HUES64 (cell line): ENCODE data around the gene ADGRB3.

Source experiments
- H3K27ac ChIP-seq: 2 replicates; pipeline ENCODE4 v1.7.0; 2013; ENCODE audit warnings: low read depth, low read length, inconsistent platforms
- H3K27me3 ChIP-seq: 2 replicates; pipeline ENCODE4 v1.6.1; 2013; ENCODE audit warnings: mild to moderate bottlenecking, low read length; ENCODE audit not compliant: insufficient read depth
- H3K36me3 ChIP-seq: 2 replicates; pipeline ENCODE4 v1.6.1; 2013; ENCODE audit warnings: mild to moderate bottlenecking, low read length; ENCODE audit not compliant: insufficient read depth
- H3K4me1 ChIP-seq: 2 replicates; pipeline ENCODE4 v1.6.1; 2013; ENCODE audit warnings: mild to moderate bottlenecking, low read length, moderate library complexity; ENCODE audit not compliant: insufficient read depth
- H3K4me3 ChIP-seq: 2 replicates; pipeline ENCODE4 v1.5.1; 2013; ENCODE audit warnings: mild to moderate bottlenecking, low read length, moderate library complexity
- H3K9ac ChIP-seq: 2 replicates; pipeline ENCODE4 v1.6.1; 2013; ENCODE audit warnings: mild to moderate bottlenecking, low read depth, low read length
- H3K9me3 ChIP-seq: 2 replicates; pipeline ENCODE4 v1.6.1; 2013; ENCODE audit warnings: low read depth, low read length; ENCODE audit not compliant: insufficient read depth
- WGBS: fragments of 150-250, 120-280 bp; methylation state at CpG from one replicate; pipeline ENCODE4 v1.1.7; 2013; ENCODE audit warnings: missing lambda C conversion rate; 5-methylcytosine and 5-hydroxymethylcytosine counted together

The ADGRB3 gene

DNA sequence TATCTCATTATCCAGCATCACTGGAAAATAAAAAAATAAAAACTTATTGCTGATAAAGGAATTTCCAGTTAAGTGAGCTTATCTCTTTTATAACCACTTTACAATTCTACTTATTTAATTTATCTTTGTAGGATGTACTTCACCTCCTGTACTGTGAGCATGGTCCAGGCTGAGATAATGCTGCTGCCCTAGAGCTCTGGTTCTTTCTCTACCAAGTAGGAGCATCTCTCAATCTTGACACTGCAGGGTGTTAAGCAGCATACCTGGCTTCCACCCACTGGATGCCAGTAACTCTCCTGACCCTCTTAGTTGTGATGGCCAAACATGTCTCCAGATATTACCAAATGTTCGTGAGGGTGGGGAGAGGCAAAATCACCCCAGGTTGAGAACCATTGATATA, 454.5 kb downstream of the ADGRB3 start:
- H3K27ac ChIP-seq: no peak overlapping the region
- H3K36me3 ChIP-seq: no peaks in the 10 kb centered on the region
- no peaks in the 10 kb centered on the region for H3K4me1 ChIP-seq
- H3K9ac ChIP-seq: no peak overlapping the region
- no peaks in the 10 kb centered on the region for H3K9me3 ChIP-seq
- H3K4me3 ChIP-seq: no peak overlapping the region
- WGBS: 100% methylated on average over 1 of the region's 1 CpG
- no peaks in the 10 kb centered on the region for H3K27me3 ChIP-seq

DNA sequence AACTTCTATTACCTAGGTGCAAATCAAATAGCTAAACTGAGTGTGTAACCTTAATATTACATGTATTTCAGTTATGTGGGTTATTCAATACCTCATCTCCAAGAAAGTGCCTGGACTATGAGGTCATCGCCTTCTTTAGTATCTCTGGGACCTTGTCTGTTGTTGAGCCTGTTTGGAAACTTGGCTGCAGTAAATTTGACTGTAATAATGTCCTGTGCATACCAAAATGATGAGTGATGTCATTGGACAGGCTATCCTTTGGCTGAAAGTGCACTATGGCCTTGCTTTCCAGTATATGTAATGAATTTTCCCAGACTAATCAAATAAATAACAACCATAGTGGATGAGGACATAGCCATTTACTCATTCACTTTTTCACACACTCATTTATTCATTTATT, 455.1 kb downstream of the ADGRB3 start:
- Histone ChIP-seq H3K9me3 (no peaks in the 10 kb centered on the region), H3K27me3 (no peaks in the 10 kb centered on the region), H3K9ac (no peak overlapping the region), H3K36me3 (no peaks in the 10 kb centered on the region), H3K27ac (no peak overlapping the region), H3K4me3 (no peak overlapping the region), H3K4me1 (no peaks in the 10 kb centered on the region)
- 100% methylated on average over 1 of the region's 1 CpG for WGBS

DNA sequence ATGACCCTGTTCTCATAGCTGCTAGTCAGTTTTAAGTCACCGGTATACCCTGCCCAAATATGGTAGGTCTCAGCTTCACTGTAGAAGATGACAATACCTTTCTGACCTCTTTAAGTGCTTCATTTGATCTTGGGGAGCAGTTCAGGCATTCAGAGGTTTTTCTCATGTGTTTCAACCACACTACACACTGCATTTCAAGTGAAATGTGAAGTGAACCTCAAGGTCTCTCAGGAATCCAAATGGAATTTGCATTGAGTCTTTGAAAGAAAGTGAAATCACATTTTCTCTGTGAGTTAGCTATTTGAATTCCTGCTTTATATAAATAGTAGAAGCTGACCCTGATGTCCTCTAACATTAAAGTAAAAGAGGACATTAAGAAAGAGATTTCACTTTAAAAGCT, 461.6 kb downstream of the ADGRB3 start:
- H3K27ac ChIP-seq: no peak overlapping the region
- no peaks in the 10 kb centered on the region for H3K27me3 ChIP-seq
- H3K4me3 ChIP-seq: no peak overlapping the region
- H3K36me3 ChIP-seq: no peaks in the 10 kb centered on the region
- H3K9ac ChIP-seq: no peak overlapping the region
- WGBS: 87% methylated on average over 1 of the region's 1 CpG
- no peaks in the 10 kb centered on the region for H3K9me3 ChIP-seq
- H3K4me1 ChIP-seq: 0 out of 2 replicates have a peak, but pooled peaks cover 2% of the 10 kb centered on the region

DNA sequence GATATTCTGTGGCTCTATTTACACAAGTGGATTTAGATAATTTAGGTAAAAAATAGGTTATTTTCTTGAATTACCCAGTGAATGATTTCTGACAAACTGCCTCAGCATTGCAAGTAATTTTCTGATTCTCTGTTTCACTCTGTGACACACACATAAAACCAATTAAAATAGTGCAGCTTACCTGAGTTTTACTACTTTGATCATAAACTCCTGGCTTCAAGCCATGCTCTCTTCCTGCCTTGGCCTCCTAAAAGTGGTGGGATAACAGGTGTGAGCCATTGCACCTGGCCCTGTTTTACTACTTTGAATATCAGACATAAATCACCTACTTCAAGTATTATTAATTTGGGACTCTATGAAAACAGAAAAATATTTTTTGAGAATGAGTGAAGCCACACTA, 462.9 kb downstream of the ADGRB3 start:
- Histone ChIP-seq H3K9me3 (no peaks in the 10 kb centered on the region), H3K27me3 (no peaks in the 10 kb centered on the region), H3K9ac (no peak overlapping the region), H3K4me1 (0 out of 2 replicates have a peak, but pooled peaks cover 2% of the 10 kb centered on the region), H3K4me3 (no peak overlapping the region), H3K36me3 (no peaks in the 10 kb centered on the region), H3K27ac (no peak overlapping the region)

DNA sequence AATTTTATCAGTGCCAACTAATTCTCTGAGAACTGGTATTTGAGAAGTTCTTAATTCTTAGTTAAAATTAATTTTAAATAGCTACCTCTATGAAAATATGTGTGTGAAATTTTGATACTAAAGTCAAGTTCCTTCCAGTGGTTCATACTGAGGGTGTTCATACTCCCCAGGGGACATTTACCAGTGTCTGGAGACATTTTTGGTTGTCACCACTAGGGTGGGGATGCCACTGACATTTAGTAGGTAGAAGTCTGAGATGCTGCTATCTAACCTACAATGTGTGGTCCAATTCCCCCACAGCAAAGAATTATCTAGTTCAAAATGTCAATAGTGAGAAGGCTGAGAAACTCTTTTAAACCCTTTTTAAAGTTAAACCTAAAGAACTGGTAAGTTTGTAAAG, 463.8 kb downstream of the ADGRB3 start:
- no peaks in the 10 kb centered on the region for H3K36me3 ChIP-seq
- H3K9me3 ChIP-seq: no peaks in the 10 kb centered on the region
- no peak overlapping the region for H3K27ac ChIP-seq
- H3K4me1 ChIP-seq: 0 out of 2 replicates have a peak, but pooled peaks cover 2% of the 10 kb centered on the region
- no peak overlapping the region for H3K9ac ChIP-seq
- no peaks in the 10 kb centered on the region for H3K27me3 ChIP-seq
- no peak overlapping the region for H3K4me3 ChIP-seq

DNA sequence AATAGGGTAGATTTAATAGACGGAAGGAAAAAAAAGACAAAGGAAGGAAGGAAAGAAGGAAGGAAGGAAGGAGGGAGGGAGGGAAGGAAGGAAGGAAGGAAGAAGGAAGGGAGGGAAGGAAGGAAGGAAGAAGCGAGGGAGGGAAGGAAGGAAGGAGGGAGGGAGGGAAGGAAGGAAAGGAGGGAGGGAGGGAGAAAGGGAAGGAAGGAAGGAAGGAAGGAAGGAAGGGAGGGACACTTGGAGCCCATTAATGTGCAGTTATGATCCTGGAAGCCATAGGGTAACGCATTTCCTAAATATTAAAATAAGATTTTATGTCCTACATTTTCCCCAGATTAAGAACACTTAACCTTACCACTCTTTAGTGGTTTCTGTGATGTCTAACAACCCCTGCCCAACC, 465.7 kb downstream of the ADGRB3 start:
- Histone ChIP-seq H3K9ac (no peak overlapping the region), H3K27ac (no peak overlapping the region), H3K9me3 (no peaks in the 10 kb centered on the region), H3K4me3 (no peak overlapping the region), H3K27me3 (no peaks in the 10 kb centered on the region), H3K4me1 (0 out of 2 replicates have a peak, but pooled peaks cover 2% of the 10 kb centered on the region), H3K36me3 (no peaks in the 10 kb centered on the region)
- WGBS: 97% methylated on average over 1 of the region's 3 CpGs

DNA sequence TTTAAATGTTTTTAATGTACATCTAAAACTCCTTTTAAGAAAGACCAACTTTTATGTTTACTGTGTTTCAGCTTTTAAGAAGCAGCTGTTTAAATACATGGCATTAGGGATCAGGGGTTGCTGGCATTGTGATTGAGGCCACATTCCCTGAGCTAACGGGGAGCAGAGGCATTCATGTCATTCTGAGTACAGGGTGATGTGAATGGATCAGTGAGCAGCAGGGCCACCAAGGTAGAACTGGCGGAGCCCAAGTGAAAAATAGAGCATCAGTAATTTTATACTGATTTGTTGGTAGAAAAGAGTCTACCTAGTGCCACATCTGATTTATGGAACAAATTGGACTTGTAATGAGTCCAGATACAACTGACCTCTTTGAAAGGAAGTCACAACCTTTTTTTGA, 467.3 kb downstream of the ADGRB3 start:
- H3K4me3 ChIP-seq: no peak overlapping the region
- no peaks in the 10 kb centered on the region for H3K27me3 ChIP-seq
- H3K9ac ChIP-seq: no peak overlapping the region
- H3K4me1 ChIP-seq: peaks cover 2% of the 10 kb centered on the region; the same call in 1 of the 2 replicates
- no peaks in the 10 kb centered on the region for H3K36me3 ChIP-seq
- H3K27ac ChIP-seq: no peak overlapping the region
- no peaks in the 10 kb centered on the region for H3K9me3 ChIP-seq
- 85% methylated on average over 2 of the region's 2 CpGs for WGBS

DNA sequence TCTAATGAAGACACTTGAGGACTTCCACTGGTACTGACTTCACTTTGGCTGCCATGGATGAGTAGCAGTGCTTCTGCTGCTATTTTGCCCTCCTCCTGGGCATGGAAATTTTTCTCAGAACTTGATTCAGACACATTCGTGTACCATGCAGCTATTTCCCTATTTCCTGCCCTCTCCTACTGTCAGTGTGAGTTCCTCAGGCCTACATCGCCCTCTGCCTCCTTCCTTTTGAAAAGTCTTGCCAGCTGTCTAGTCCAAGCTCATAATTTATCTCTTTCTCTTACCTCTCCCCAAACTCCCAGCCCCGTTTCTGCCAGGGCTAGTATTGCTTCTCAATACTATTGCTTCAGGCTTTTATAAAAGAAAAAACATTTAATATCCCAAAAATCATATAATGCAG, 470.2 kb downstream of the ADGRB3 start:
- Histone ChIP-seq H3K9me3 (no peaks in the 10 kb centered on the region), H3K27me3 (no peaks in the 10 kb centered on the region), H3K9ac (no peak overlapping the region), H3K4me1 (peaks cover 2% of the 10 kb centered on the region; the same call in 1 of the 2 replicates), H3K4me3 (no peak overlapping the region), H3K36me3 (no peaks in the 10 kb centered on the region), H3K27ac (no peak overlapping the region)
- WGBS: 78% methylated on average over 3 of the region's 3 CpGs

DNA sequence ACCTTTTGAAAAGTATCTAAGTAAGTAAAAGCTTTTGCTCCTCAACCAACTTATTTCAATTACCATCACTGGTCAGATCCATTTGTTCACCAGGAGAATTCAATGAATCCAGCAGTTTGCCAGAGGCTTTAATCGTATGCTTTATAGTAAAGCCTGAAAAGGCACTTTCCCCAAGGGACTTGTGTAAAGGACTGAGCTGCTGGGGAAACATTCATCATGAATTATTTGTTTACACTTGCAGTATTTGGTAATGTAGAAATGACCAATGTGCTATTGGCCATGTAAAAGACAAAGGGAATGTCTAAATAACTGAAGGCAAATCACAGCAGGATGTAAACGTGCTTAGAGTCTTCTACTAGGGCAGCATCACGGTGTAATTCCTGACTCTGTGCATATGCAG, 471.4 kb downstream of the ADGRB3 start:
- no peaks in the 10 kb centered on the region for H3K27me3 ChIP-seq
- no peak overlapping the region for H3K9ac ChIP-seq
- H3K27ac ChIP-seq: no peak overlapping the region
- H3K4me3 ChIP-seq: no peak overlapping the region
- no peaks in the 10 kb centered on the region for H3K9me3 ChIP-seq
- 85% methylated on average over 3 of the region's 3 CpGs for WGBS
- H3K36me3 ChIP-seq: no peaks in the 10 kb centered on the region
- H3K4me1 ChIP-seq: peaks cover 2% of the 10 kb centered on the region; the same call in 1 of the 2 replicates

DNA sequence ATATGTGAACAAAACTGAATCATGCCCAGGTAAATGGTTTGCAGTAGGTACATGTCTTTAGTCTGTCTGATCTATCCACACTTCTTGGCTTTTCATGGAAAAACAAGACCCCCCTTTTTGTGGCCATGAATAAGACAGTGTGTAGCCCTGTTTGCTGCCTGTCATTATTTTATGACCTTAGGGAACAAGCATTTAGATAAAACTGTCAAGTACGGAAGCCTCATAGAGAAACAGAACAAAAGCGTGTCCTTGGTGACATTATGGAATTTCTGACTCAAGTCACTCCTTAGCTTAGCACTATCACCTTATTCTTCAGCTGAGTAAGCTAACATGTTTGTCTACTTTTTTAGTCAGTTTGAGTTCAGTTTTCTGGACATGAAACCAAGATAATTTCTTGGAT, 476.2 kb downstream of the ADGRB3 start:
- no peaks in the 10 kb centered on the region for H3K36me3 ChIP-seq
- no peaks in the 10 kb centered on the region for H3K9me3 ChIP-seq
- H3K4me1 ChIP-seq: peaks cover 2% of the 10 kb centered on the region; the same call in 1 of the 2 replicates
- no peak overlapping the region for H3K9ac ChIP-seq
- H3K27me3 ChIP-seq: no peaks in the 10 kb centered on the region
- WGBS: 94% methylated on average over 2 of the region's 2 CpGs
- no peak overlapping the region for H3K4me3 ChIP-seq
- no peak overlapping the region for H3K27ac ChIP-seq

DNA sequence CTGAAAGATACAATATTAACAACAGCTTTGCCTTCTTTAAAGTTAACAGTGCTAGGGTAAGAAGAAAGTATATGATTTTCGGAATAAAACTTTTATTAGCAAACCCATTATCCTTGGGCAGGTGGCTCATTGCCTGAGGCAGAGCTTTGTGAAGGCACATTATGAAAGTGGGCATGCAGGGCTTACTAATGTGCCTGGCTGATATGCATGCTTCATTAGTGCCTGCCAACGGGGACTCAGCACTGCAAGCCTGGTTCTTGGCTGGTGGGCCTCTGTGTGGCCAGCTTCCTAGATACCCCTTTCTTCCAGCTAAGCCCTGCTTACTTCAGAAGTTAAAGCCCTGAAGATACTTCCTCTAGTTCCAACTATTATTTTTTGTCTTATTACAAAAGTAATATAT, 481.6 kb downstream of the ADGRB3 start:
- Histone ChIP-seq H3K9ac (no peak overlapping the region), H3K9me3 (no peaks in the 10 kb centered on the region), H3K27ac (no peak overlapping the region), H3K4me3 (no peak overlapping the region), H3K36me3 (no peaks in the 10 kb centered on the region), H3K27me3 (no peaks in the 10 kb centered on the region), H3K4me1 (no peaks in the 10 kb centered on the region)
- WGBS: 92% methylated on average over 2 of the region's 2 CpGs
